ENCODE data around the gene DNAJC11.

DNA sequence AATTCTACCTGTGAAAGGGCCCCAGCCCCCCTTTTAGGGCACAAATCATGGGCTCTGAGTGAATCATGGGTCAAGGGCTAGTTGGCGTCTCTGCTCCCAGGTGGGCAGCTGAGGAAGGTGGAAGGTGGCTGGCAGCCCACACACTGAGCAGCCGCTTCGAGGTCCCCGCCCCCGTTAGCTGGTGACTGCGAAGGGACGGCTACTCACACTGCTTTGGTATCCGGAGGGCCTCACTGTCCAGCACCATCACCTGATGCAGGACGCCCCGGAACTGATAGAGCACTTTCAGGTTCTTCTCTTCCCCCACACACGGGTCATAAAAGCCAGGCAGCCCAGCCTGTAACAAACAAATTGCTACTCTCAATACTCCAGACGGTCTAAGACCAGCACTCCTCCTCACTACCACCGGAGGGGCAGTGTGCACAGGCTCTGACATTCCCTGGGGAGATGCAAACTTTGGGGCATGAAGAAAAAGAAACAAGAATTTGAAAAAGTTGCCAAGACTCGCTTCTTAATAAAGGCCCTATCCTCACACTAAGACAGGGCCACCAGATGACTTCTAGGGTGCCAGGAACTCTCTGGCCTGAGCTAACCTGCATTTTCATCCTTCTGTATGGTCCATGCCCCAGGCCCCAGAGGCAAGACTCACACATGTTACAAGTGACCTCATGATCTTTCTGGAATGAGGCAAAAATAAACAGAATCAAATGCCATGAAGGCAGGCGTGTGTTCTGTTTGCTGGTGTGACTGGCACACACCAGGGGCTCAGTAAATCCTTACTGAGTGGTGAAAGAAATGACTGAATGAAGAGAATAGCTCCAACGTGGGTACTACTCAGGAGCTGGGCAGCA is 65.5 kb downstream of the DNAJC11 start:
- TF ChIP-seq, protein P1, sequence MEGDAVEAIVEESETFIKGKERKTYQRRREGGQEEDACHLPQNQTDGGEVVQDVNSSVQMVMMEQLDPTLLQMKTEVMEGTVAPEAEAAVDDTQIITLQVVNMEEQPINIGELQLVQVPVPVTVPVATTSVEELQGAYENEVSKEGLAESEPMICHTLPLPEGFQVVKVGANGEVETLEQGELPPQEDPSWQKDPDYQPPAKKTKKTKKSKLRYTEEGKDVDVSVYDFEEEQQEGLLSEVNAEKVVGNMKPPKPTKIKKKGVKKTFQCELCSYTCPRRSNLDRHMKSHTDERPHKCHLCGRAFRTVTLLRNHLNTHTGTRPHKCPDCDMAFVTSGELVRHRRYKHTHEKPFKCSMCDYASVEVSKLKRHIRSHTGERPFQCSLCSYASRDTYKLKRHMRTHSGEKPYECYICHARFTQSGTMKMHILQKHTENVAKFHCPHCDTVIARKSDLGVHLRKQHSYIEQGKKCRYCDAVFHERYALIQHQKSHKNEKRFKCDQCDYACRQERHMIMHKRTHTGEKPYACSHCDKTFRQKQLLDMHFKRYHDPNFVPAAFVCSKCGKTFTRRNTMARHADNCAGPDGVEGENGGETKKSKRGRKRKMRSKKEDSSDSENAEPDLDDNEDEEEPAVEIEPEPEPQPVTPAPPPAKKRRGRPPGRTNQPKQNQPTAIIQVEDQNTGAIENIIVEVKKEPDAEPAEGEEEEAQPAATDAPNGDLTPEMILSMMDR (IDR thresholded peaks at IDR 0.05): no peak
- TF ChIP-seq ZFX (IDR thresholded peaks at IDR 0.05; ENCODE audit: borderline replicate concordance): no peak
